Uterus (tissue), 4 donors: ENCODE results near the gene PSMG3. TPM values are rescaled to one million over a fixed set of nuclear protein-coding genes. Genes with fewer than 3 reads are reported as not detected.
A peak's percentile ranks its signal among the peaks of the same experiment; 100 is the strongest.

Experiments used
- DNase-seq, 2 donors: peaks; one replicate each; pipeline ENCODE4 v3.0.0-alpha.2; 2019 to 2020
- H3K27ac ChIP-seq, 2 donors: fragments of 200-600 bp; sonication (generic); 1 replicate in 1 of 2; 2 replicates in 1 of 2; pipeline ENCODE4 v1.5.1; 2016 to 2018
- H3K27me3 ChIP-seq, 2 donors: fragments of 200-600 bp; sonication (generic); one replicate each; pipeline ENCODE4 v1.5.1; 2018 to 2019; ENCODE audit warnings: control low read depth in 1 of 2
- H3K36me3 ChIP-seq, 2 donors: fragments of 200-600 bp; sonication (generic); one replicate each; pipeline ENCODE4 v1.5.1; 2019; ENCODE audit warnings: control low read depth in 1 of 2
- H3K4me1 ChIP-seq, 2 donors: fragments of 200-600 bp; sonication (generic); one replicate each; pipeline ENCODE4 v1.5.1; 2018 to 2019; ENCODE audit warnings: control low read depth in 1 of 2
- H3K4me3 ChIP-seq, 2 donors: fragments of 200-600 bp; sonication (generic); 1 replicate in 1 of 2; 2 replicates in 1 of 2; pipeline ENCODE4 v1.5.1; 2018 to 2019; ENCODE audit warnings: mild to moderate bottlenecking in 1 of 2
- H3K9me3 ChIP-seq, 2 donors: fragments of 200-600 bp; sonication (generic); one replicate each; pipeline ENCODE4 v1.5.1; 2019; ENCODE audit warnings: control low read depth in 1 of 2
- POLR2A ChIP-seq, 2 donors: fragments of 450-650 bp; IDR thresholded peaks; one replicate each; pipeline ENCODE4 v1.6.1; 2016; ENCODE audit warnings: antibody characterized with exemption in 2 of 2, mild to moderate bottlenecking in 1 of 2, moderate library complexity in 1 of 2
- intact Hi-C: fragments of 100-400 bp; cut with DNase I; formaldehyde crosslinking; loops from one replicate; pipeline ENCODE4 v1.15.1; 2023; ENCODE audit warnings: low total_unique reads
- total RNA-seq, 4 donors: library from RNA; depleted of rRNA in 3 of 4; stranded (reverse); fragments of >200 nt in 3 of 4; gene quantifications; one replicate each; pipeline versions ENCODE4 v1.1.0 to v1.2.4, GENCODE V29; 2014 to 2023
- TF ChIP-seq, protein P1 (sequence below), 4 experiments: fragments of 200-600 bp in 2 of 4; fragments of 450-650 bp in 2 of 4; sonication (generic) in 2 of 4; IDR thresholded peaks; one replicate each; pipeline ENCODE4 v1.5.1; 2016 to 2019; ENCODE audit warnings: antibody characterized with exemption in 4 of 4, mild to moderate bottlenecking in 2 of 4, moderate library complexity in 1 of 4
- donor health status: DM: yes; HTN: yes; CAD: no.

PSMG3 gene
- total RNA-seq, 4 donors from 2014 or later, result 16.4 to 143 (median 25.7) TPM

DNA sequence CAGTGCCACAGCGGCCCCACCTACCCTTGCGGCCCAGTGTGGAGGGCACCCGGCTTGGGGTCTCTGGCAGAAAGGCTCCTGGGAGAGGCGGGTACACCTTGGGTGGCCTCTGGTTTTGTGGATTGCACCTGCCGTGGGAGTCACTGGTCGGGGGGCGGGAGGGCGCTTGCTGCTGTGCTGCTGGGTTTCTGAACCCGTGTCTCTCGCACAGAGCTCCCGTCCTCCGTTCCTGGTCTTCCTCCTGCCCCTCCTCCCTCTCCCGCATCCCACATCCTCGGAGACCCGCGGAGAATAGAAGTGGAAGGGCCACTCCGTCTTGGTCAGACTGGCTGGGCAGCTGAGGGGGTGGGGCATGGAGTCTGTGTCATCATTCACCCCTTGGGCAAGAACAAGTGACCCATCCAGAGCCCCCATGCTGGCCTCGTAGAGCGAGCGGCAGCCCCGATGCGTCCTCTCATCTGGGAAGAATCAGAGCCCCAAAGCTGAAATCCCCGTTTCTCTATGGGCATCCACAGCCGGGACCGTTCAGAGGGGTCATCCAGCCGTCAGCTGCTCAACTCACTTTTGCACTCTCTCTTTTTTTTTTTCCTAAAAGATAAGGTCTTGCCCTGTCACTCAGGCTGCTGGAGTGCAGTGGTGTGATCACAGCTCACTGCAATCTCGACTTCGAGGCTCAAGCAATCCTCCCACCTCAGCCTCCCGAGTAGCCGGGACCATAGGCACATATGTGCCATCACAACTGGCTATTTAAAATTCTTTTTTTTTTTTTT, 35.3 kb downstream of the PSMG3 start:
- no peak for TF ChIP-seq POLR2A (IDR thresholded peaks at IDR 0.05)
- TF ChIP-seq, protein P1, sequence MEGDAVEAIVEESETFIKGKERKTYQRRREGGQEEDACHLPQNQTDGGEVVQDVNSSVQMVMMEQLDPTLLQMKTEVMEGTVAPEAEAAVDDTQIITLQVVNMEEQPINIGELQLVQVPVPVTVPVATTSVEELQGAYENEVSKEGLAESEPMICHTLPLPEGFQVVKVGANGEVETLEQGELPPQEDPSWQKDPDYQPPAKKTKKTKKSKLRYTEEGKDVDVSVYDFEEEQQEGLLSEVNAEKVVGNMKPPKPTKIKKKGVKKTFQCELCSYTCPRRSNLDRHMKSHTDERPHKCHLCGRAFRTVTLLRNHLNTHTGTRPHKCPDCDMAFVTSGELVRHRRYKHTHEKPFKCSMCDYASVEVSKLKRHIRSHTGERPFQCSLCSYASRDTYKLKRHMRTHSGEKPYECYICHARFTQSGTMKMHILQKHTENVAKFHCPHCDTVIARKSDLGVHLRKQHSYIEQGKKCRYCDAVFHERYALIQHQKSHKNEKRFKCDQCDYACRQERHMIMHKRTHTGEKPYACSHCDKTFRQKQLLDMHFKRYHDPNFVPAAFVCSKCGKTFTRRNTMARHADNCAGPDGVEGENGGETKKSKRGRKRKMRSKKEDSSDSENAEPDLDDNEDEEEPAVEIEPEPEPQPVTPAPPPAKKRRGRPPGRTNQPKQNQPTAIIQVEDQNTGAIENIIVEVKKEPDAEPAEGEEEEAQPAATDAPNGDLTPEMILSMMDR (IDR thresholded peaks at IDR 0.05), result no peak
- H3K4me3 ChIP-seq, result no peak overlapping the region
- H3K4me1 ChIP-seq, result peaks cover 12 to 24% of the 10 kb centered on the region in 2 donors
- no peaks in the 10 kb centered on the region for H3K36me3 ChIP-seq
- H3K27ac ChIP-seq, result peak overlapping the region; percentile 96 to 98
- H3K9me3 ChIP-seq, result no peaks in the 10 kb centered on the region
- peak in 1 of 2 donors; percentile 30 for DNase-seq
- no peaks in the 10 kb centered on the region for H3K27me3 ChIP-seq
- intact Hi-C loops, result no loop called here

DNA sequence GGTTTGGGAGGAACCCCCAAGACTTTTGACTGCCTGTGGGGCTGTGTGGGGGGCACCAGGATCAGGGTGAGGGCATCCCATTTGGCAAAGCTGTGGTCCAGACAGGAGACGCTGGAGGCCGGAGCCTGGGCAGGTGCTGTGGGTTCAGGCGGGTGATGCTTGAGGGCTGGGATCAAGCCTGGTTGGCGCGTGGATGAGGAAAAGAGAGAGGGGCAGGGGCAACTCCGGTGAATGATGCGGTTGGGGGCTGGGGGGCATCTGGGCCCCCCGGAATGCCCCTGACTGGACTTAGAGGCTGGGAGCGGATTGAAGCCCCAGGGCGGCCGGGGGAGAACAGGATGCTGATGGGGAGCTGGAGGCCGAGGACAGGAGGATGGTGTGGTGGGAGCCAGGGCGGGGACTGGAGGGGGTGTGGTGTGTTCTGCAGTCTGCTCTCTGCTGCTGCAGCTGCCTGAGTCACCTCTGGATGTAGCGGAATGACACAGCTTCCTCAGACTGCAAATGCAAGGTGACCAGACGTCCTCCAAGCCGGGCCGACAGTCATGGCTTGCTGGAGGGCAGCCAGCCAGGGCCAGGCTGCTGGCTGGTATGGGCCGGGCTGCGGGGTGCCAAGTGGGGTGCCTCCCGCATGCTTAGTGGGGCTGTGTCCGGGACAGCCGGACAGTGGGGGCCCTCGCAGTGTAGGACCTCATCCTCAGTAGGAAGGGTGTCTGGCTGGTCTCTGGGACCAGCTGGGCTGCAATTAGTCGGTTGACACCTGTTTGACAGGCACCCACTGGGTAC, 36.1 kb downstream of the PSMG3 start:
- H3K27me3 ChIP-seq, result no peaks in the 10 kb centered on the region
- no peak for TF ChIP-seq POLR2A (IDR thresholded peaks at IDR 0.05)
- TF ChIP-seq, protein P1 (IDR thresholded peaks at IDR 0.05), result no peak
- peaks cover 12 to 20% of the 10 kb centered on the region in 2 donors for H3K4me1 ChIP-seq
- H3K9me3 ChIP-seq, result no peaks in the 10 kb centered on the region
- intact Hi-C loops, result no loop called here
- peak overlapping the region in 1 of 2 donors; percentile 66 for H3K4me3 ChIP-seq
- no peaks in the 10 kb centered on the region for H3K36me3 ChIP-seq
- DNase-seq, result peak; percentile 41 to 53
- peak overlapping the region; percentile 96 to 98 for H3K27ac ChIP-seq

DNA sequence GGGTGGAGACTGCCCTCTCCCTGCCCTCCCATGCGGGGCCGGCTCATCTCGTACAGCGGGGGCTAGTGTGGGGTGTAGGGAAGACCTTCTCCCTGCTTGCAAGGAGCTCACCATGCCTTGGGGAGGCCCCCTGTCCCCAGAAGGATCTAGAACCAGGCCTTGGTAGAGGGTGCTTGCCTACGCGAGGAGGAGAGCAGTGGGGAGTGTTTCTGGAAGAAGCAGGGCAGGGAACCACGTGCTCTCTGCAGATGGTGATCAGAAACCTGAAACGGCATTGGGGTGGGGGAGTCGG, 36.6 kb downstream of the PSMG3 start:
- Histone ChIP-seq H3K27me3 (no peaks in the 10 kb centered on the region), H3K36me3 (no peaks in the 10 kb centered on the region), H3K9me3 (no peaks in the 10 kb centered on the region), H3K4me1 (peaks cover 12 to 15% of the 10 kb centered on the region in 2 donors), H3K27ac (peak overlapping the region; percentile 96 to 98), H3K4me3 (peak overlapping the region; percentile 41 to 66)
- intact Hi-C loops, result no loop called here
- DNase-seq, result no peak
- TF ChIP-seq, protein P1 (IDR thresholded peaks at IDR 0.05), result no peak
- no peak for TF ChIP-seq POLR2A (IDR thresholded peaks at IDR 0.05)

DNA sequence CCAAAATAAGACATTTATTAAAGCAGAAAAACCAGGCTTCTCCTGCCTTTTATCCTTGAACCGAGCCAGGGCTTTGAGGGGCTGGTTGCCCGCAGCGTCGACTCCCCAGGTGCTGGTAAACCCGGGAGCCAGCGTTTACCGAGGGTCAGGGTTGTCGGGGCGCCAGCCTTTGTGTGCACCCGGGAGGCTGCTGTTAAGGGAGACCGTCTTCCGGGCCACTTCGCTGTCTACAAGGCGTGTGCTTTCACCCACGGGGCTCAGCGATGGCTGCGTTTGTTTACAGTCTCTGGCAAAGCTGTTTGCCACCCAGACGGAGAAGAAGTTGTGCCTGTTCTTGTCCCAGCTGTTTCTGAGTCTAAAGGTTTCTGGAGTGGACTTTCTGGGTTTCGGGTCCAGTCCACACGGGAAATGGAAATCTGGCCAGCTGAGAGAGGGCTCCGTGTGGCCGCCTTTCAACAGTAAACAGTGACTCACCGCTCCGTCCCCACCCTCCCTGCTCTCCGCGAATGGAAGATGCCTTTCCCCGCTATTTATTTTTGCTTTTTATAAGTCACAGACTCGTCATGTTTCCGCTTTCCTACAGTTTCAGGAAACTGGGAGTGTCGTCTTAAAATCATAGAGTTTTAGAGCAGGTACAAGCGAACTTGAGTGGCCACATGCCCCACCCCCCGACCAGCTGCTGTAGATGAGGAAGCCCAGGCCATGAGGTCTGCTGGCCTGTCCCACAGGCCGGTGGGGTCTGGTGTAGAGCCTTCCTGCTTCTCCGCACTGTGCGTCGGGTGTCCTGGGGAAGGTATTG, 37.2 kb downstream of the PSMG3 start:
- intact Hi-C loops, result no loop called here
- Histone ChIP-seq H3K4me3 (peak overlapping the region; percentile 41 to 66), H3K27ac (peak overlapping the region; percentile 96 to 98), H3K4me1 (peaks cover 12 to 13% of the 10 kb centered on the region in 2 donors), H3K36me3 (no peaks in the 10 kb centered on the region), H3K9me3 (no peaks in the 10 kb centered on the region), H3K27me3 (no peaks in the 10 kb centered on the region)
- TF ChIP-seq, protein P1 (IDR thresholded peaks at IDR 0.05), result no peak
- peak; percentile 51 to 73 for TF ChIP-seq POLR2A (IDR thresholded peaks at IDR 0.05)
- DNase-seq, result peak; percentile 76 to 87
